IMR-90 (cell line): ENCODE data around the gene SSPN. TPM values are rescaled to one million over a fixed set of nuclear protein-coding genes. Genes with fewer than 3 reads are reported as not detected.
A peak's percentile ranks its signal among the peaks of the same experiment; 100 is the strongest.

Source experiments
- ATAC-seq: fragments of 200-7000 bp; cut with Tn5 transposase; 2 replicates; pipeline ENCODE4 v1.9.1; 2020; ENCODE audit warnings: low read depth, mild to moderate bottlenecking, moderate library complexity
- BruUV-seq: library from RNA; stranded (reverse); fragments of 400-500 nt; replicated peaks from 2 replicates; lab custom pipeline; 2021; lab: Mats Ljungman, UMichigan
- CTCF ChIA-PET: fragments of 300-600 bp; formaldehyde crosslinking; extraction: SDS; loops from one replicate; lab custom pipeline; 2021; ENCODE audit warnings: antibody characterized with exemption; lab: Yijun Ruan, JAX
- POLR2A ChIA-PET: fragments of 300-600 bp; sonication (Branson Sonifier 250); formaldehyde crosslinking; loops from one replicate; lab custom pipeline; 2022; ENCODE audit warnings: antibody characterized with exemption; ENCODE audit not compliant: unreplicated experiment; lab: Charles Lee
- DNase-seq: peaks from one replicate; pipeline ENCODE4 v3.0.0; 2013
- H2AFZ ChIP-seq: replicated peaks from 2 replicates; pipeline ENCODE3; 2013; ENCODE audit warnings: low read length, mild to moderate bottlenecking; ENCODE audit not compliant: poor library complexity
- H2AK5ac ChIP-seq: 2 replicates; pipeline ENCODE4 v1.6.1; 2013; ENCODE audit warnings: low read depth, low read length, inconsistent platforms
- H2AK9ac ChIP-seq: replicated peaks from 2 replicates; pipeline ENCODE3; 2013; ENCODE audit warnings: mild to moderate bottlenecking, low read depth, low read length, moderate library complexity; ENCODE audit not compliant: poor library complexity
- H2BK120ac ChIP-seq: 2 replicates; pipeline ENCODE4 v1.6.1; 2013; ENCODE audit warnings: low read depth, low read length, inconsistent platforms
- H2BK15ac ChIP-seq: 3 replicates; pipeline ENCODE4 v1.6.1; 2013; ENCODE audit warnings: low read depth, low read length, inconsistent platforms
- H2BK20ac ChIP-seq: 2 replicates; pipeline ENCODE4 v1.6.1; 2013; ENCODE audit warnings: low read depth, mild to moderate bottlenecking, inconsistent platforms, low read length, moderate library complexity
- H2BK5ac ChIP-seq: 2 replicates; pipeline ENCODE4 v1.6.1; 2013; ENCODE audit warnings: mild to moderate bottlenecking, low read depth, low read length, inconsistent platforms; ENCODE audit not compliant: poor library complexity, severe bottlenecking
- H3K14ac ChIP-seq: replicated peaks from 2 replicates; pipeline ENCODE4 v1.6.1; 2013; ENCODE audit warnings: low read depth, low read length, inconsistent platforms
- H3K18ac ChIP-seq: 2 replicates; pipeline ENCODE4 v1.6.1; 2013; ENCODE audit warnings: low read depth, low read length, control low read depth
- H3K23ac ChIP-seq: 2 replicates; pipeline ENCODE4 v1.6.1; 2013; ENCODE audit warnings: low read depth, low read length, inconsistent platforms
- H3K27ac ChIP-seq: 2 replicates; pipeline ENCODE4 v1.5.1; 2013; ENCODE audit warnings: mild to moderate bottlenecking, control low read depth, low read length; ENCODE audit not compliant: insufficient read depth
- H3K27me3 ChIP-seq: 2 replicates; pipeline ENCODE4 v1.6.1; 2013; ENCODE audit warnings: low read length; ENCODE audit not compliant: control insufficient read depth, insufficient read depth
- H3K36me3 ChIP-seq: 2 replicates; pipeline ENCODE4 v1.6.1; 2013; ENCODE audit warnings: low read length, mixed read lengths; ENCODE audit not compliant: control insufficient read depth, insufficient read depth
- H3K4ac ChIP-seq: 2 replicates; pipeline ENCODE4 v1.6.1; 2013; ENCODE audit warnings: low read depth, low read length, inconsistent platforms
- H3K4me1 ChIP-seq: 2 replicates; pipeline ENCODE4 v1.6.1; 2013; ENCODE audit warnings: low read length, mixed read lengths; ENCODE audit not compliant: control insufficient read depth, insufficient read depth
- H3K4me2 ChIP-seq: 2 replicates; pipeline ENCODE4 v1.6.1; 2013; ENCODE audit warnings: low read depth, mild to moderate bottlenecking, control low read depth, low read length, moderate library complexity
- H3K4me3 ChIP-seq: 2 replicates; pipeline ENCODE4 v1.5.1; 2013; ENCODE audit warnings: low read depth, mild to moderate bottlenecking, control low read depth, low read length, moderate library complexity; ENCODE audit not compliant: insufficient read depth
- H3K56ac ChIP-seq: 2 replicates; pipeline ENCODE4 v1.6.1; 2013; ENCODE audit warnings: low read length, inconsistent platforms; ENCODE audit not compliant: insufficient read depth; ENCODE audit errors: extremely low read depth
- H3K79me1 ChIP-seq, 2 experiments: 2 replicates each; pipeline ENCODE4 v1.6.1; 2013; ENCODE audit warnings: low read length in 2 of 2, inconsistent platforms in 1 of 2, low read depth in 1 of 2
- H3K9ac ChIP-seq: 2 replicates; pipeline ENCODE4 v1.6.1; 2013; ENCODE audit warnings: low read depth, low read length, control low read depth
- H3K9me1 ChIP-seq: 2 replicates; pipeline ENCODE4 v1.6.1; 2013; ENCODE audit warnings: low read length, inconsistent platforms; ENCODE audit not compliant: insufficient read depth
- H3K9me3 ChIP-seq: 2 replicates; pipeline ENCODE4 v1.6.1; 2013; ENCODE audit warnings: low read length; ENCODE audit not compliant: control insufficient read depth, insufficient read depth
- H4K20me1 ChIP-seq: 2 replicates; pipeline ENCODE4 v1.6.1; 2013; ENCODE audit warnings: low read length, inconsistent platforms; ENCODE audit not compliant: insufficient read depth
- H4K5ac ChIP-seq: 2 replicates; pipeline ENCODE4 v1.6.1; 2013; ENCODE audit warnings: mild to moderate bottlenecking, low read depth, low read length, control low read depth
- H4K8ac ChIP-seq, 2 experiments: 2 replicates each; pipeline ENCODE4 v1.6.1; 2013; ENCODE audit warnings: low read depth in 2 of 2, low read length in 2 of 2, control low read depth in 1 of 2, inconsistent platforms in 1 of 2
- H4K91ac ChIP-seq: 2 replicates; pipeline ENCODE4 v1.6.1; 2013; ENCODE audit warnings: low read depth, low read length, inconsistent platforms; ENCODE audit not compliant: insufficient read depth
- BHLHE40 ChIP-seq: fragments of 150-350 bp; IDR thresholded peaks from 2 replicates; pipeline ENCODE4 v1.6.1; 2016; ENCODE audit warnings: mild to moderate bottlenecking, low read depth, low read length
- CEBPB ChIP-seq: IDR thresholded peaks from 2 replicates; pipeline ENCODE4 v1.6.1; 2012; ENCODE audit warnings: low read depth, low read length, improper control_type of control experiment
- FOS ChIP-seq: fragments of 150-350 bp; IDR thresholded peaks from 2 replicates; pipeline ENCODE4 v1.6.1; 2016; ENCODE audit warnings: low read depth, low read length
- MAFK ChIP-seq: IDR thresholded peaks from 2 replicates; pipeline ENCODE4 v1.6.1; 2012; ENCODE audit warnings: low read depth, low read length, improper control_type of control experiment
- MAZ ChIP-seq: IDR thresholded peaks from 2 replicates; pipeline ENCODE4 v1.6.1; 2012; ENCODE audit warnings: low read depth, mild to moderate bottlenecking, low read length, improper control_type of control experiment, moderate library complexity, borderline replicate concordance
- RAD21 ChIP-seq: IDR thresholded peaks from 2 replicates; pipeline ENCODE4 v1.6.1; 2012; ENCODE audit warnings: low read length, improper control_type of control experiment
- SMC3 ChIP-seq: fragments of 150-350 bp; IDR thresholded peaks from 2 replicates; pipeline ENCODE4 v1.6.1; 2016; ENCODE audit warnings: low read depth, mild to moderate bottlenecking, antibody characterized with exemption, low read length, moderate library complexity
- WGBS, 2 experiments: methylation state at CpG; one replicate each; pipeline versions ENCODE4 v1.1.5 to v1.1.7; 2013; ENCODE audit warnings: missing lambda C conversion rate in 2 of 2; ENCODE audit not compliant: insufficient read length in 1 of 2; ENCODE audit errors: extremely low coverage in 2 of 2; 5-methylcytosine and 5-hydroxymethylcytosine counted together
- dilution Hi-C: fragments of 300-500 bp; cut with HindIII; formaldehyde crosslinking; loops from one replicate; pipeline ENCODE4 v1.14.3; 2018; ENCODE audit warnings: low sequenced_read_pairs; ENCODE audit not compliant: unreplicated experiment
- in situ Hi-C: fragments of 300-500 bp; cut with MboI; formaldehyde crosslinking; loops from 3 replicates; pipeline ENCODE4 v1.14.3; 2019; ENCODE audit warnings: low sequenced_read_pairs, inconsistent platforms, mixed read lengths
- intact Hi-C: fragments of 100-400 bp; cut with micrococcal nuclease; formaldehyde crosslinking; loops from 2 replicates; pipeline ENCODE4 v1.10.0; 2022
- polyA plus RNA-seq, 3 experiments: library from polyadenylated mRNA; depleted of rRNA; stranded (reverse); fragments of >200 nt; gene quantifications; 2 replicates each; pipeline ENCODE4 v1.2.3, GENCODE V29; 2012; ENCODE audit warnings: low replicate concordance in 1 of 3
- total RNA-seq: library from RNA; depleted of rRNA; stranded (reverse); fragments of >200 nt; gene quantifications from 2 replicates; pipeline ENCODE4 v1.2.3, GENCODE V29; 2012
- TF ChIP-seq, protein P1 (sequence below): fragments of 150-350 bp; IDR thresholded peaks from 2 replicates; pipeline ENCODE4 v1.6.1; 2016; ENCODE audit warnings: low read depth, mild to moderate bottlenecking, low read length, moderate library complexity, borderline replicate concordance

The SSPN gene
- total and polyA plus RNA-seq, 2 of the 4 experiments (the other 2 are of a cell fraction): 3.5 to 5.6 TPM

DNA sequence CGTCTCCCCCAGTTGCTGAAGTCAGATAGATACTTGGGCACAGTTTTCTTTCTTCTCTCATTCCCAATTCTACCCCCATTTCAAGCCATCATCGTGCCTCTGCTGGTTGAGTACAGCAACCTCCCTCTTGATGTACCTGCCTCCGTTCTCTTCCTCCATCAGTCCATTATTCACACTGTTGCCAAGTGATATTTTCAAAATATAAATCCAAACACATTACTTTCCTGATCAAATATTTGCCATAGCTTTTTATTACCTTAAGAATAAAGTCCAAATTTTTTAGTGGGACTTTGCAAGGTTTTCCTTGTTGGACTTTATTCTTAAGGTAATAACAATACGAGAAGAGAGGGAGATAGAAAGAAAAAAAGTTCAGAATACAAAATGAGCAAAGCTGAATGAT is 18.6 kb upstream of the SSPN start:
- H3K56ac ChIP-seq: no peak overlapping the region
- H2BK20ac ChIP-seq: no peak overlapping the region
- no peaks in the 10 kb centered on the region for H3K9me3 ChIP-seq
- 80% methylated on average over 1 of the region's 4 CpGs; no CpG with 5 or more reads in 1 of the 2 experiments for WGBS, 2 experiments
- H3K18ac ChIP-seq: no peak overlapping the region
- ATAC-seq (no peak), DNase-seq (no peak)
- in situ Hi-C loops (no loop called here), dilution Hi-C loops (no loop called here), intact Hi-C loops (loop anchor here (5.0 kb wide), 1 partner anchor 34 kb away; no protein-coding TSS in a partner anchor)
- no peak for TF ChIP-seq MAFK
- TF ChIP-seq, protein P1, sequence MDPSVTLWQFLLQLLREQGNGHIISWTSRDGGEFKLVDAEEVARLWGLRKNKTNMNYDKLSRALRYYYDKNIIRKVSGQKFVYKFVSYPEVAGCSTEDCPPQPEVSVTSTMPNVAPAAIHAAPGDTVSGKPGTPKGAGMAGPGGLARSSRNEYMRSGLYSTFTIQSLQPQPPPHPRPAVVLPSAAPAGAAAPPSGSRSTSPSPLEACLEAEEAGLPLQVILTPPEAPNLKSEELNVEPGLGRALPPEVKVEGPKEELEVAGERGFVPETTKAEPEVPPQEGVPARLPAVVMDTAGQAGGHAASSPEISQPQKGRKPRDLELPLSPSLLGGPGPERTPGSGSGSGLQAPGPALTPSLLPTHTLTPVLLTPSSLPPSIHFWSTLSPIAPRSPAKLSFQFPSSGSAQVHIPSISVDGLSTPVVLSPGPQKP: no peak
- TF ChIP-seq FOS: no peak
- no peak for TF ChIP-seq MAZ
- TF ChIP-seq SMC3: no peak
- TF ChIP-seq BHLHE40: no peak
- no peak for TF ChIP-seq RAD21
- TF ChIP-seq CEBPB: no peak
- no peak overlapping the region for H3K27ac ChIP-seq
- no peak overlapping the region for H2AK9ac ChIP-seq
- no peak overlapping the region for H4K5ac ChIP-seq
- H3K9ac ChIP-seq: no peak overlapping the region
- ChIA-PET POLR2A (no interaction called here), CTCF (no interaction called here)
- no peak overlapping the region for H3K14ac ChIP-seq
- H3K79me1 ChIP-seq: no peaks in the 10 kb centered on the region
- H3K27me3 ChIP-seq: peaks cover 26% of the 10 kb centered on the region
- H4K8ac ChIP-seq: no peak overlapping the region
- H4K91ac ChIP-seq: no peak overlapping the region
- H2BK120ac ChIP-seq: no peak overlapping the region
- BruUV-seq: no TSS peak
- H2BK15ac ChIP-seq: no peak overlapping the region
- no peak overlapping the region for H3K4me3 ChIP-seq
- no peak overlapping the region for H2BK5ac ChIP-seq
- no peaks in the 10 kb centered on the region for H3K36me3 ChIP-seq
- peaks cover 8% of the 10 kb centered on the region; the same call in 1 of the 2 replicates for H3K9me1 ChIP-seq
- no peak overlapping the region for H3K23ac ChIP-seq
- no peaks in the 10 kb centered on the region for H3K4me1 ChIP-seq
- no peak overlapping the region for H2AFZ ChIP-seq
- H3K4me2 ChIP-seq: no peak overlapping the region
- H3K4ac ChIP-seq: no peak overlapping the region
- 0 out of 2 replicates have a peak overlapping the region, but pooled peaks have one; percentile 15 for H2AK5ac ChIP-seq
- no peaks in the 10 kb centered on the region; the same call in 1 of the 2 replicates for H4K20me1 ChIP-seq
